ENCODE data around the gene FOS.

DNA sequence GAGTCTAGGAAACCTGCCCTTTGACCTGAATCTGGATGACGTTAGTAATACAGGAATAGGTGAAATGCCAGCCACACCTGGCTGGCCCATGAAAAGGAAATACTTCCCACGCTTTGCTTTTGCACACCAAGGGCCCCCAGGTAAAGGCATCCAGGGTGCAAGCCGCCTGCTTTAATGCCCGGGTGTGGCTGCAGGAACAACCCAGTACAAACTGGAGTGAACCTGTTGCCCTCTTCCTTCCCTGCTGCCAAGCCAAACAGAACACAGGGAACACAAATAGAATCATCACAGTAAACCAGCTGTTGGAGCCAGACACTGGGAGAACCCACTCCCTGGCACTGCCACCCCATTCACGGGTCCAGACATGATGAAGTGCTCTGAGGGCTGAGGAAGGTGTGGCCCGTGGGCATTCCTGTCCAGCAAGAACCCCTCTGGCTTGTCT is 24.2 kb upstream of the FOS start:
- TF ChIP-seq POLR2A (IDR thresholded peaks at IDR 0.05; ENCODE audit: low read length) (no peak), GATA1 (IDR thresholded peaks at IDR 0.05; ENCODE audit: low read depth, low read length) (no peak)

Data from erythroblast (primary cell).